RWPE2 (cell line): ENCODE measurements around the gene CALU.

Experiments
- ATAC-seq: fragments of 200-7000 bp; cut with Tn5 transposase; 3 replicates; pipeline ENCODE4 v1.9.1; 2021; ENCODE audit warnings: low read depth
- DNase-seq: peaks from one replicate; pipeline ENCODE4 v3.0.0-alpha.2; 2020; ENCODE audit warnings: low spot score
- H3K27ac ChIP-seq: fragments of 450-650 bp; 2 replicates; pipeline ENCODE4 v1.5.1; 2017; ENCODE audit warnings: mild to moderate bottlenecking; ENCODE audit not compliant: poor library complexity, severe bottlenecking
- H3K27me3 ChIP-seq: fragments of 250-450 bp; sonication (Bioruptor Pico); 2 replicates; pipeline ENCODE4 v1.5.1; 2021; ENCODE audit warnings: mild to moderate bottlenecking, moderate library complexity; ENCODE audit not compliant: insufficient read depth, poor library complexity, severe bottlenecking
- H3K36me3 ChIP-seq: fragments of 250-450 bp; sonication (Bioruptor Pico); 2 replicates; pipeline ENCODE4 v1.5.1; 2020; ENCODE audit warnings: low read depth, mild to moderate bottlenecking, moderate library complexity
- H3K4me1 ChIP-seq: fragments of 250-450 bp; sonication (Bioruptor Pico); 2 replicates; pipeline ENCODE4 v1.5.1; 2021; ENCODE audit warnings: mild to moderate bottlenecking, moderate library complexity; ENCODE audit not compliant: insufficient read depth, poor library complexity, severe bottlenecking
- H3K4me3 ChIP-seq: fragments of 250-450 bp; sonication (Bioruptor Pico); 2 replicates; pipeline ENCODE4 v1.5.1; 2021; ENCODE audit warnings: mild to moderate bottlenecking, moderate library complexity; ENCODE audit not compliant: severe bottlenecking
- H3K9me3 ChIP-seq: fragments of 250-450 bp; sonication (Bioruptor Pico); 2 replicates; pipeline ENCODE4 v1.5.1; 2021; ENCODE audit warnings: mild to moderate bottlenecking, moderate library complexity; ENCODE audit not compliant: severe bottlenecking
- TF ChIP-seq, protein P1 (sequence below): fragments of 450-650 bp; IDR thresholded peaks from one replicate; pipeline ENCODE4 v1.5.1; 2017; ENCODE audit warnings: mild to moderate bottlenecking, moderate library complexity; ENCODE audit not compliant: poor library complexity, severe bottlenecking

CALU gene

DNA sequence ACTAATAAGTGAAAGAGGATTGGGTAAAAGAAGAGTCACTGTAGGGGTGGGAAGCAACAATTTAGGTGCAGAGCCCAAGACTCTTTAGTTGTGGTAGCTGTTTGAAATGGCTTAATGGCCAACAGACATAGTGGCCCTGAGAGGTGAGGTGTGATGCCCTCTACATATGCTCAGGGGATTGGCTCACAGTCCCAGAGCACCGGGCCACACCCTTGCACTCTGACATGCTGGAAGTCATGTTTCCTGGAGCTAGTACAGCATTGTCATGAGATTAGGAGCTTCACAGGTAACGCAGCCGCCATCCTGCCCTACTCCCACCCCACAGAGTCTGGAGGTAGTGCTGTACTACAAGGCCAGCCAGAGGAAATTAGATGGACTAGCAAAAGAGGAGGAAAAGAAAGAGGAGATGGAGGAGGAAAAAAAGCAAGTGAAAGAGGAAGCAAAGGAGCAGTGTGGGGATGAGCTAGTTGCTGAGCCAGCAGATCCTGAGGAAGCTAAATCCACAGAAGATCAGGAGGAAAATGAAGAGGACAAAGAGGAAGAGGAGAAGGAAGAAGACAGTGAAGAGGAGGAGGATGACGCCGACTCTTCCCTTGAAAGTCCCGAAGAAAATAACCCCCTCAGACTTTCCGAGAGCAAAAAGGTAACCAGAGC, 76.3 kb downstream of the CALU start:
- ATAC-seq (no peak), DNase-seq (no peak)
- H3K4me1 ChIP-seq, result no peaks in the 10 kb centered on the region
- H3K9me3 ChIP-seq, result no peaks in the 10 kb centered on the region
- no peak overlapping the region for H3K4me3 ChIP-seq
- H3K27me3 ChIP-seq, result no peaks in the 10 kb centered on the region
- no peaks in the 10 kb centered on the region for H3K36me3 ChIP-seq
- TF ChIP-seq, protein P1, sequence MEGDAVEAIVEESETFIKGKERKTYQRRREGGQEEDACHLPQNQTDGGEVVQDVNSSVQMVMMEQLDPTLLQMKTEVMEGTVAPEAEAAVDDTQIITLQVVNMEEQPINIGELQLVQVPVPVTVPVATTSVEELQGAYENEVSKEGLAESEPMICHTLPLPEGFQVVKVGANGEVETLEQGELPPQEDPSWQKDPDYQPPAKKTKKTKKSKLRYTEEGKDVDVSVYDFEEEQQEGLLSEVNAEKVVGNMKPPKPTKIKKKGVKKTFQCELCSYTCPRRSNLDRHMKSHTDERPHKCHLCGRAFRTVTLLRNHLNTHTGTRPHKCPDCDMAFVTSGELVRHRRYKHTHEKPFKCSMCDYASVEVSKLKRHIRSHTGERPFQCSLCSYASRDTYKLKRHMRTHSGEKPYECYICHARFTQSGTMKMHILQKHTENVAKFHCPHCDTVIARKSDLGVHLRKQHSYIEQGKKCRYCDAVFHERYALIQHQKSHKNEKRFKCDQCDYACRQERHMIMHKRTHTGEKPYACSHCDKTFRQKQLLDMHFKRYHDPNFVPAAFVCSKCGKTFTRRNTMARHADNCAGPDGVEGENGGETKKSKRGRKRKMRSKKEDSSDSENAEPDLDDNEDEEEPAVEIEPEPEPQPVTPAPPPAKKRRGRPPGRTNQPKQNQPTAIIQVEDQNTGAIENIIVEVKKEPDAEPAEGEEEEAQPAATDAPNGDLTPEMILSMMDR, result no peak
- no peak overlapping the region for H3K27ac ChIP-seq

DNA sequence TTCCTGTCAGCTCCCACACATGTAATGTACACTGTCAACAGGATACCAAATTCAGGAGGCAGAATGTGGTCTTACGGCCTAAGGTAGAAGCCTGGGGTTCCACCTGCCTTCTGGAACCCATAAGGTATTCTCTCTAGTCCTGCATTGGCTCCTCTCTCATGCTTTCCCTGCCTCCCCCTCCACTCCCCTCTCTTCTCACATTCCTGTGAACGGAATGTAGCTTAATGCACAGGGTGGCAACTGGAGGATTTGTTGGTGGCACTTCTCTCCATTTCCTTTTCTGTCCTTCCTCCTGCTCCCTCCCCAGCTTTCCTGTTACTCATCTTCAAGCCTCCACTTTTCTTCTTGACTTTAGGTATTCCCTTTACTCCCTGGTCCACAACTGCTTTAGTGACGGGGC, 79.5 kb downstream of the CALU start:
- H3K27me3 ChIP-seq, result no peaks in the 10 kb centered on the region
- ATAC-seq (no peak), DNase-seq (no peak)
- no peak overlapping the region for H3K4me3 ChIP-seq
- no peaks in the 10 kb centered on the region for H3K4me1 ChIP-seq
- H3K27ac ChIP-seq, result no peak overlapping the region
- H3K36me3 ChIP-seq, result no peaks in the 10 kb centered on the region
- H3K9me3 ChIP-seq, result no peaks in the 10 kb centered on the region
- TF ChIP-seq, protein P1, result no peak
